Smooth muscle cell of the brain vasculature (primary cell): ENCODE measurements around the gene UBE2B.
"Not testable (repeated sequence)": the region's sequence is repeated elsewhere in the genome, so short reads cannot be mapped to it uniquely, and the experiment has no call there.

Source experiments
- DNase-seq: peaks from one replicate; pipeline ENCODE4 v3.0.0-alpha.2; 2012; ENCODE audit warnings: low read depth, low spot score

Gene UBE2B

GRCh38 chr5:134398609-134399155, 27.3 kb downstream of the UBE2B start:
- no peak for DNase-seq

GRCh38 chr5:134403951-134404350, 32.6 kb downstream of the UBE2B start:
- no peak for DNase-seq

DNA sequence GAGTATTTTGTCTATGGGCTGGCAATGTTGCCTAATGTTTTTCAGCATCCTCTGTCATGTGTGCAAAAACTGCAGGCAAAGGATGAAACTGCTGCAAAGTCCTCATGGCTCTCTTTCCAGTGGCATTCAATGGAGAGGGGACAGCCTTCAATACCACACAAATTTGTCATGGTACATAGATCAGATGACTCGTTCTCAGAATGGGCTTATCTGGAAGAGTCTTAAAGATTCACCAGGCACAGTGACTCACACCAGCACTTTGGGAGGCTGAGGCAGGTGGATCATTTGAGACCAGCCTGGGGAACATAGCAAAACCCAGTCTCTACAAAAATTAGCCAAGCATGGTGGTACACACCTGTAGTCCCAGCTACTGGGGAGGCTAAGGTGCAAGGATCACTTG, 35.0 kb downstream of the UBE2B start:
- DNase-seq, result no peak

GRCh38 chr5:134409321-134409720, 38.0 kb downstream of the UBE2B start:
- DNase-seq, result no peak

GRCh38 chr5:134410822-134411221, 39.5 kb downstream of the UBE2B start:
- DNase-seq, result no peak

GRCh38 chr5:134411228-134411545, 39.8 kb downstream of the UBE2B start:
- DNase-seq, result no peak

DNA sequence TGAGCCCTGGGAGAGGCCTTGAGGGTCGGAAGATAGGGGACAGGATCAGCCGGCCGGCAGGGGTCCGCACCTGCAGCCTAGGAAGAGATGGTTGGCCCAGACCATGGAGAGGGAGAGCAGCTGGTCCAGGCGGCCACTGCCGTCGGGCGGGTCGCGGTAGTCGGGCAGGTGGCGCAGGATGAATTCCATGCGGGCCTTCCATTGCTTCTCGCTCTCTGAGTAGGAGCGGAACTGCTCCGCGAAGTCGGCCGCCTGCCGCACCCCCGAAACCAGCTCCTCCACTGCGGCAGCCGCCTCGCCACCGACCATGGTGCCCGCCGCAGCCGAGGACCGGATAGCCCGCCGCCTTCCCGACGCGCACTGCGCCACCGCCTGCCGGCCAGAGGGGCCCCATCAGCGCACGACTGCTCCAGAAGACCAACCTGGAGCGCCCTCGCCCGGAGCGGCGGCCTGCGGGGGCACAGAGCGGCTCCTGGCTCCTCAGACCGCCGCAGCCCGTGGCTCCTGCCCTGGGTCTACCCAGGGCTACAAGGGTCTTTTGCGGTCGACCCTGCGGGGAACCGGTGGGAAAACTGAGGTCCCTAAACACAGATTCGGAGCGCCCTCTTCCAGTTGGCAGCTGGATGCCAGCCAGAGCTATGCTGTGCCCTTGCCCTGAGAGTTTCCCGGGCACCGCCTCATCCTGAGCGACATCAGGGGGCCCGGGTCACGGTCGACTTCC, 40.3 kb downstream of the UBE2B start, which contains the start of gene CDKN2AIPNL:
Gene CDKN2AIPNL (minus strand): TSS at position 336 of the 721 bp plus-strand sequence. CDS start 27 bp downstream, at position 309.
- DNase-seq, result peak; percentile 53

DNA sequence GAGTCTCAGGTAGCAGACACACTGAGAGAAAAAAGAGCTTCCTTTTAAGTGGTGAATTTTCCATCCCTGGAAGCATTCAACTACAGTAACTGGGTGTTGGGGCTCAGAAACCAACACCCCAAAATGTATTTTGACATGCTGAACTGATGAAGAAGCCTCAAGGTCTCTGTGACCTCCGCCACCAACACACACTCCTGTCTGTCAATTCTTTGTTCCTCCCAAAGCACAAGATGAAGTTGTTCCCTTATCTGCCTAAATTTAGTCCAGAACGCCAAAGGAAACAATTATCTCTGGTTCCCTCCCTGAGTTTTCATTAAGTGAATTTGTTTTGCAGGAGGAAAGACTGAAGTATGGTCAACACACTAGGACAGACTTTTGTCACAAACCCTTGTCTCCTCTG, 41.7 kb downstream of the UBE2B start:
- no peak for DNase-seq

GRCh38 chr5:134417707-134418106, 46.3 kb downstream of the UBE2B start:
- DNase-seq, result no peak

DNA sequence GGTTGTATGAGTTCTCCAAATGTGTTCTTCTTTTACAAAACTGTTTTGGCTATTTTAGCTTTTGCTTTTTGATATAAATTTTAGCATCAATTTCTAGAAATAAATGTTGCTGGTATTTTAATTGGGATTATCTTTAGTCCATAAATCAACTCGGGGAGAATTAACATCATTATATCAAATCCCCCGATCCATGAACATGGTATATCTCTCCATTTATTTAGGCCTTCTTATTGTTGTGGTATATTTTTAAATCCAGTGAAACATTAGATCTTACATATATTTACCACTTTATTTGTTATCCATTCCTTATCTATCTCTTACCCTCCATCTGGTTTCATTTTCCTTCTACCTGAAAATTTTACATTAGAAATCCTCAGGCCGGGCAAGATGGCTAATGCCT, 47.6 kb downstream of the UBE2B start:
- DNase-seq, result no peak

- DNase-seq, result peak; percentile 40
These were observed 49.0 kb downstream of the UBE2B start for GRCh38 chr5:134420343-134420742.

DNA sequence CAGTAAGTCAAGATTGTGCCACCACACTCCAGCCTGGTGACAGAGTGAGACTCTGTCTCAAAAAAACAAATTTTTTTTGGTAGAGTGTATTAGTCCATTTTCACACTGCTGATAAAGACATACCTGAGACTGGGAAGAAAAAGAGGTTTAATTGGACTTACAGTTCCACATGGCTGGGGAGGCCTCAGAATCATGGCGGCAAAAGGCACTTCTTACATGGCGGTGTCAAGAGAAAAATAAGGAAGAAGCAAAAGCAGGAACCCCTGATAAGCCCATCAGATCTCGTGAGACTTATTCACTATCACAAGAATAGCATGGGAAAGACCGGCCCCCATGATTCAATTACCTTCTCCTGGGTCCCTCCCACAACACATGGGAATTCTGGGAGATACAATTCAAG, 49.7 kb downstream of the UBE2B start:
- DNase-seq, result not testable (repeated sequence)

GRCh38 chr5:134422791-134423365, 51.5 kb downstream of the UBE2B start:
- DNase-seq, result no peak

- no peak for DNase-seq
These were observed 52.0 kb downstream of the UBE2B start for GRCh38 chr5:134423376-134423775.

- DNase-seq, result no peak
These were observed 55.0 kb downstream of the UBE2B start for GRCh38 chr5:134426361-134426760.

- DNase-seq, result no peak
These were observed 56.2 kb downstream of the UBE2B start for GRCh38 chr5:134427540-134428041.

- DNase-seq, result no peak
These were observed 58.7 kb downstream of the UBE2B start for GRCh38 chr5:134430001-134430569.

DNA sequence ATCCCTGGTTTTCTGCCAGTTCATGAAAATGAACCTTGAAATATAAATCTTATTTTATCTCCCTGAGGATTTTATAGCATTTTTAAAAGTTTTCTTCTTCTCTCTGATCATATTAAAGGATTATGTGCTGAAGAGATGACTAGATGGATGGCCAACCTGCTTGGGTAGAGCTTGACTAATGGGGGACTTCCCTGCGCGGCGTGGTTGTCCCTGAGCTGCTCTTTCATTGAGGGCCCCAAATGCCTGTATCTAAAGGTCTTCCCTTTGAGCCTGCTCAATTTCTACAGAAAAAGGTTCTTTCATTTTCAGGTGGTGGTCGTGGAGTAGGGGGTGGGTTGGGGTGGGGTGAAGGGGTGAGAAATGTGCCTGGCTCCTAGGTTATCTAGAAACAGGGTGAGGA, 60.8 kb downstream of the UBE2B start:
- no peak for DNase-seq

DNA sequence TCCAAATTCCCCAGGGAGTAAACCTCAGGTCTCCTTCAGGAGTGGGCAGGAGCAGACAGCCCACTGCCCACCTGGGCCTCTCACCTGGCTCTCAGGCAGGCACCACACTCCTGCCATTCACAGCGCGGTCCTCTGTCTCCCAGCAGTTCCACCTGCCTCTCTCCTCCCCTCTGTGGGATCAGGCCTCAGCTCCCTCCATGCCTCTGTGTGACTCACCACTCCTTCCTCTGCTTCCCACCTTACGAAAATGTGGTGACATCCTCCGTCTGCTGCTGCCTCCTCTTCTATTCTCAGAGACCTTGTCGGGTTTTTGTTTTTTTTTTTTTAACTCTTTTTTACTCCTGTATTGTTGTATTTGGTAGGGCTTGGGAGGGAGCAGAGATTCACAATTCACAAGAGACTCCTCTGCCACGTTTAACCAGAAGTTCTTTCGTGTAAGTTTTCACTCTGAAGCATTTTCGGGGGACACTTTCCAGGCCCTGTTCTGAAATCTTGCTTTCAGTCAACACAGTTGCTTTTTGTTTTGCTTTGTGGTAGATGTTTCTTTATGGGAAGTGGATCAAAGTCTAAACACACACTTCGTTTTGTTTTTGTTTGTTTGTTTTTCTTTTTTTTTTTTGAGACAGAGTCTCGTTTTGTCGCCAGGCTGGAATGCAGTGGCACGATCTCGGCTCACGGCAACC, 61.4 kb downstream of the UBE2B start:
- no peak for DNase-seq

DNA sequence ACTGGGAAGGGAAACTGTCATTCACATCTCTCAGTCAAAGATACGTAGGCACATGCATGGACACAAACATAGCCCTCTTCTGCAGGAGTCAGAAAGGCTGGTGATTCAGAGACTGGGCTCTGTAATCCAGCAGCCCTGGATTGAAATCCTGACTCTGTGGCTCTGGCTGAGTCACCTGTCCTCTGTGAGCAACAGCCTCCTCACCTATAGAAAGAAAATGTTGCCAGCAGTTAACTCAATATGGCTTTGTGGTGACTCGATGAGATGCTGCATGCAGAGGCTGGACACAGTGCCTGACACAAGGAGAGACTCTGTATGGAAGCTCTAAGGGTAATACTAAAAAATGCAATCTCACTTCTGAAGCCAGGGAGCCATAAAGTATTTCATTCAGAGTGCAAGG, 64.2 kb downstream of the UBE2B start:
- no peak for DNase-seq

DNA sequence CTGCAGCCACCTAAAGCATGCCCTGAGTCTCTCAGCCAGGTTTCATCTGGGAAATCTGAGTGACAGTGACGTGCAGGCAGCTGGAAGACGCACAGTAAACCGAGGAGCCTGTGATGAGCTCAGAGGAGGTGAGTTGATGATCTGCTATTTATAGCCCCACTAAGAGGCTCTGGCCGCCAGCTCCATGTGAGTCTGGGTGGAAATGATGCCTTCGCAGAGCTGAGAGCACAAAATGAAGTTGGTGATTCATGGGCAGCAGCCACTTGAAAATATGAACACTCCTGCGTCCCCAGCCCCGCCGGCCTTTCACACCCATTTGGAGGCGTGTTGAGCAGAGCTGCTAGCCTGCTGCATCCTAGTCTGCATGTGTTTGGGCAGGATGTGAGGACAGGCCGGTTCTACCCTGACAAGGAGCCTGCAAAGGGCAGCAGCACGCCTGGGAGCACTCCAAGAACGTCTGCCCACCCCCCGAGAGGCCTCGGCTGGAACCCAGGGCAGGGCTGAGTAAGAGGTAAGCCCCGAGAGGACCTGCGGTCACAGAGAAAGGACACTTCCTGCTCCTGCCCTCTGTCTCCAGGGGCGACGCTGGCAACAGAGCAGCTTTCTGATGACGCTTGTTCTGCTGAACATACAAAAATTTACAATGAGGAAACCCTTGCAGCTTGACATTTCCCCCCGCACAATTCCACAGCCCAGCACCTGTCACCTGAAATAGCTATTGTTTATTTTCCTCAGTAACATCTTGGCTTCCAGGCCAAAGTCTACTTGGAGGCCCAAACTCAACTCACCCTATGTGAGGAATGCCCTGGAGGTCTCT, 65.4 kb downstream of the UBE2B start:
- DNase-seq, result peak; percentile 32
